ENCODE data around the gene TFAP2E. TPM values are rescaled to one million over a fixed set of nuclear protein-coding genes. Genes with fewer than 3 reads are reported as not detected.

TFAP2E gene
- total RNA-seq, 4 donors from 2014 or later, result 0.22 to 1.5 (median 0.57) TPM; not detected in 1

GRCh38 chr1:35563166-35563565 lies 9.9 kb upstream of the TFAP2E start:
- no peak for TF ChIP-seq CTCF (IDR thresholded peaks at IDR 0.05; ENCODE audit: low read depth)

GRCh38 chr1:35564037-35564883 lies 8.9 kb upstream of the TFAP2E start:
- TF ChIP-seq CTCF (IDR thresholded peaks at IDR 0.05; ENCODE audit: low read depth), result no peak

GRCh38 chr1:35564884-35565741 lies 8.0 kb upstream of the TFAP2E start:
- TF ChIP-seq CTCF (IDR thresholded peaks at IDR 0.05; ENCODE audit: low read depth), result no peak

GRCh38 chr1:35565742-35566133 lies 7.4 kb upstream of the TFAP2E start:
- no peak for TF ChIP-seq CTCF (IDR thresholded peaks at IDR 0.05; ENCODE audit: low read depth)

- no peak for TF ChIP-seq CTCF (IDR thresholded peaks at IDR 0.05; ENCODE audit: low read depth)
Observed at GRCh38 chr1:35567947-35568558, 5.1 kb upstream of the TFAP2E start.

- TF ChIP-seq CTCF (IDR thresholded peaks at IDR 0.05; ENCODE audit: low read depth), result no peak
Observed at GRCh38 chr1:35568975-35569395, 4.1 kb upstream of the TFAP2E start.

GRCh38 chr1:35569936-35570335 lies 3.2 kb upstream of the TFAP2E start:
- TF ChIP-seq CTCF (IDR thresholded peaks at IDR 0.05; ENCODE audit: low read depth), result no peak

Data from subcutaneous adipose tissue (tissue), 4 donors.